IPS-18a (cell line): ENCODE measurements around the gene POMGNT2.

Source experiments
- H3K27ac ChIP-seq: one replicate; pipeline ENCODE4 v1.5.1; 2013; ENCODE audit warnings: low read length
- H3K27me3 ChIP-seq: one replicate; pipeline ENCODE4 v1.6.1; 2013; ENCODE audit warnings: mild to moderate bottlenecking, low read length; ENCODE audit not compliant: control insufficient read depth, insufficient read depth
- H3K36me3 ChIP-seq: one replicate; pipeline ENCODE4 v1.6.1; 2013; ENCODE audit warnings: low read depth, low read length; ENCODE audit not compliant: control insufficient read depth
- H3K4me1 ChIP-seq: one replicate; pipeline ENCODE4 v1.6.1; 2013; ENCODE audit warnings: low read depth, low read length; ENCODE audit not compliant: control insufficient read depth
- H3K4me3 ChIP-seq: one replicate; pipeline ENCODE4 v1.5.1; 2013; ENCODE audit warnings: low read length
- H3K9ac ChIP-seq: one replicate; pipeline ENCODE4 v1.6.1; 2013; ENCODE audit warnings: mild to moderate bottlenecking, low read length, moderate library complexity
- H3K9me3 ChIP-seq: one replicate; pipeline ENCODE4 v1.6.1; 2013; ENCODE audit warnings: low read depth, low read length; ENCODE audit not compliant: control insufficient read depth

Gene POMGNT2

DNA sequence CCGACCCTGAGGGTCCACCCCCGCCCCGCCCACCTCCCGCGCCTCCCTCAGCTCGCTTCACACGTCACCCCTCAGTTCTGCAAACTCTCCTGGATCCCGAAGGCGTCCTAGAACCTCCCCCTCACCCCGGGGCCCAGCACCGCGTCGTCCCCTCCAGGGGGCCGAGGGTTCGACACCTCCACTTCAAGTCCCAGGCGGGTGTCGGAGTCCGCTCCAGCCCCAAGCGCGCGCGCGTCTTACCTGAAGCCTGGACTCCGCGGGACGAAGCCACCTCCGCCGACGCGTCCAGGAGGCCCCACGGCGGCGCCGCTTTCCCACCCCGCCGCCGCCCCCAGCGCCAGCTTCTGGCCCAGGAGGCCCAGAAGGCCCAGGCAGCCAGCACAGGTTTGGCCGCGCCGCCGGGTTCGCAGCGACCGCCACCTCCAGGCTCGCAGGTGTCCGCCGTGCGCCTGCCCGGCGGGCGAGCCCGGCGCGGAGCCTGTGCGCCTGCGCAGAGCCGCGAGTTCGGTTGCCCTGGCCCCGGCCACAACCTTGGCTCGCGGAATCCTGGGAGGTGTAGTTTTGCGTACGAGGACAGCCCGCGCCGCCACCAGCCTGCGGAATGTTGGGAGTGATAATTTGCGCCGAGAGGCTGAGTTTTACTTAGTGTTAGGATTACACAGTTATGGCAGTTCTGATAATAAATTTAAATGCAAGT is at the start of gene POMGNT2:
Gene POMGNT2, minus strand, starts transcription at position 484 of the 697 bp plus-strand sequence. CDS start 24,648 bp downstream, outside the sequence.
- Histone ChIP-seq H3K27ac (no peak within 1 kb of the TSS), H3K4me1 (peaks cover 5% of the 10 kb centered on the region), H3K36me3 (no peaks in the 10 kb centered on the region), H3K9me3 (no peaks in the 10 kb centered on the region), H3K4me3 (peak within 1 kb of the TSS; percentile 66), H3K9ac (no peak within 1 kb of the TSS), H3K27me3 (peaks cover 25% of the 10 kb centered on the region)

DNA sequence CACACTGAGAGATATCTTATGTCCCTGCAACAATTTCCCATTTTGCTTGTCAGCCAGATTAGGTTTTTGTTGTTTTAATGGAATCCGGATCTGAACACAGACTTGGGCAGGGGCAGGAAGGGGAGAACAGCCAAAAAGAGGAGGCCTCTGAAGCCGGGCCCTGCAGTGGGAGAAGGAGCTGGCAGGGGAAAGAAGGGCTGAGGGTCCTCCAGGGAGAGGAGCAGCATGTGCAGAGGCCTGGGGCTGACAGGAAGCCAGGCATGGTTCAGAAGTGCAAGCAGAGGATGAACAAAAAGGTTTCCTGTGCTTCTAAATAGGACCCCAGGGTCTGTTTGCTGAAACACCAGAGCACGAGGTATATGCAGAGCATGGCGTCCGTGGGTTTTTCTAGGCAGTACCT is 49.1 kb upstream of the POMGNT2 start:
- Histone ChIP-seq H3K9me3 (no peaks in the 10 kb centered on the region), H3K9ac (no peak overlapping the region), H3K4me1 (no peaks in the 10 kb centered on the region), H3K36me3 (no peaks in the 10 kb centered on the region), H3K4me3 (no peak overlapping the region), H3K27me3 (no peaks in the 10 kb centered on the region), H3K27ac (no peak overlapping the region)

DNA sequence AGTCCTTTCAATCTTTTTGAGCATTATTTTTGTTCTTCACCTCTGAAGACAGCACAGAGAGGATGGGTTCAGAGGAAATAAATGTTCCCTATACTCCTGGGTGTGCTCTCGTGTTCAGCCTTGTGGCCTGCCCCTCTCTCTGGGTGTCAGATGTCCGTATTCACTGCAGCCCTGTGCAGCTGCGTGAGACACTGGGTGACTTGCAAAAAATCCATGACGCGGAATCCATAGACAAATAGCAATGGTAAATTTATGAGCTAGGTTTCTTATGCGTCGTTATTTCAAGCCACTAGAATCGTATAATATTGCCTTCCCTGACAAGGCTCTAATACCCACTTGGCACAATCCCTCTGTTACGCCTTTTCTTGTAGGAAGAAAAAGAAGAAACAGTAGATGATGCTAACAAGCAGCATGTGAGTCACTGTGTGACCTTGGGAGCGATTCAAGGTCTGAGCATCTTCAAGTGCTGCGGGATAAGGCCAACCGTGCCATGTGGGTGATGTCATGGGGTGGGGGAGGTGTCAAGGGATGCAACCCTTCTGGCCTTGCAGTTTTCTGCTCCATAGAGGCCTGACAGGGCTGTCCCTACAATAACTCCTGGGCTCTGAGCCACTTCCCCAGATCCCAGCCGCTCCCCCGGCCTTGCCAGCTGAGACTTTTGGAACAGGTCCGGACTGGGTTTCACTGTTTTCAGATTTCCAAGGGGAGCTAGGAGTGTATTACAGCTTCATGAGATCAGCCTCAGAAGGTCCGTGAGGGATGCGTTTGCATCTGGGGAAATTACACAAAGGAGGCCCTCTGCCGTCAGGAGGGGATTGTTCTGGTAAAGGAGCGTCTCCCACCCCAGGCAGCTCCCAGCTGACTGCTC is 47.6 kb upstream of the POMGNT2 start:
- no peaks in the 10 kb centered on the region for H3K4me1 ChIP-seq
- no peak overlapping the region for H3K27ac ChIP-seq
- no peak overlapping the region for H3K4me3 ChIP-seq
- no peaks in the 10 kb centered on the region for H3K36me3 ChIP-seq
- H3K9me3 ChIP-seq = no peaks in the 10 kb centered on the region
- H3K9ac ChIP-seq = no peak overlapping the region
- H3K27me3 ChIP-seq = no peaks in the 10 kb centered on the region

DNA sequence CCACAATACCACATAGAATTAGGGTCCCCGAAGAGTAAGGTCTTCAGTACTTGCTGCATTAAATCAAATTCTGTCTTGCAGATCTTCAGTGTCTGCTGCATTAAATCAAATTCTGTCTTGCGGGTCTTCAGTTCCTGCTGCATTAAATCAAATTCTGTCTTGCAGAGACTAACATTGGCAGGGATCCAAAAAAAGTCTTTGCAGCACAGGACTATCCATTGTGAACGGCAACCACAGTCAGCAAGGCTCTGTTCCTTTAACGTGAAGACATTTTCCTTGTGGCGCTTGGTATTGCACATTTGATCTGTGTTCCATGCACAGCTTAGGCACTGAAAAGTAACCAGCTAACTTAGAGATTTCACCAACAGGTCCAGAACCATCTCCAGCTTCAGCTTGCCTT is 46.8 kb upstream of the POMGNT2 start:
- Histone ChIP-seq H3K27ac (no peak overlapping the region), H3K36me3 (no peaks in the 10 kb centered on the region), H3K4me3 (no peak overlapping the region), H3K9me3 (no peaks in the 10 kb centered on the region), H3K27me3 (no peaks in the 10 kb centered on the region), H3K9ac (no peak overlapping the region), H3K4me1 (no peaks in the 10 kb centered on the region)

DNA sequence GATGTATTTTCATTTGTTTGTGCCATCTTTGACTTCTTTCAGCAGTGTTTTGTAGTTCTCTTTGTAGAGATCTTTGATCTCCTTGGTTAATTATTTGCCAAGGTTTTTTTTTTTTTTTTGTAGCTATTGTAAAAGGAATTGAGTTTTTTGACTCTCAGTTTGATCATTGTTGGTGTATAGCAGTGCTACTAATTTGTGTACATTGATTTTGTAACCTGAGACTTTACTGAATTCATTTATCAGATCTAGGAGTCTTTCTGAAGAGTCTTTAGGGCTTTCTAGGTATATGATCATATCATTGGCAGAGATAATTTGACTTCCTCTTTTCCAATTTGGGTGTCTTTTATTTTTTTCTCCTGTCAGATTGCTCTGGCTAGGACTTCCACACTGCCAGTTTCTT is 42.2 kb upstream of the POMGNT2 start:
- Histone ChIP-seq H3K27me3 (no peaks in the 10 kb centered on the region), H3K9me3 (no peaks in the 10 kb centered on the region), H3K4me1 (peaks cover 15% of the 10 kb centered on the region), H3K4me3 (no peak overlapping the region), H3K27ac (no peak overlapping the region), H3K9ac (no peak overlapping the region), H3K36me3 (no peaks in the 10 kb centered on the region)

DNA sequence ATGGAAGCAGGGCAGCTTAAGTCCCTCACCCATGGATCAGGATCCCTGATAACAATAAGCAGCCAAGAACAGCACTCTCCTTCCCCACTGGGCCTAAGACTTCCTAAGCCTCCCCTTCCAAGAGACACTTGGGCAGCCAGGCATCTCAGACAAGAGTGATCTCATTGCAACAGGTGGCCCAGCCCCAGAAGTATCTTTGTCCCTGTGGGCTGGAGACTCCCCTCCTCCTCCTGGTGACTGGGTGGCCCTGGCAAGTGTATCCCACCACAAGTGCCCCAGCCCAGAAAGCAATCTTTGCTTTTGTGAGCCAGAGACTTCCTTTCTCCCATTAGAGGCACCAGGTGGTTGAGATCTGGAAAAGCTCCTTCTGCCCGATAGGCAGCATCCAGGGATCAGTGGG is 40.7 kb upstream of the POMGNT2 start:
- no peaks in the 10 kb centered on the region for H3K27me3 ChIP-seq
- no peak overlapping the region for H3K4me3 ChIP-seq
- no peak overlapping the region for H3K9ac ChIP-seq
- H3K4me1 ChIP-seq = peaks cover 15% of the 10 kb centered on the region
- no peaks in the 10 kb centered on the region for H3K9me3 ChIP-seq
- no peak overlapping the region for H3K27ac ChIP-seq
- H3K36me3 ChIP-seq = no peaks in the 10 kb centered on the region

DNA sequence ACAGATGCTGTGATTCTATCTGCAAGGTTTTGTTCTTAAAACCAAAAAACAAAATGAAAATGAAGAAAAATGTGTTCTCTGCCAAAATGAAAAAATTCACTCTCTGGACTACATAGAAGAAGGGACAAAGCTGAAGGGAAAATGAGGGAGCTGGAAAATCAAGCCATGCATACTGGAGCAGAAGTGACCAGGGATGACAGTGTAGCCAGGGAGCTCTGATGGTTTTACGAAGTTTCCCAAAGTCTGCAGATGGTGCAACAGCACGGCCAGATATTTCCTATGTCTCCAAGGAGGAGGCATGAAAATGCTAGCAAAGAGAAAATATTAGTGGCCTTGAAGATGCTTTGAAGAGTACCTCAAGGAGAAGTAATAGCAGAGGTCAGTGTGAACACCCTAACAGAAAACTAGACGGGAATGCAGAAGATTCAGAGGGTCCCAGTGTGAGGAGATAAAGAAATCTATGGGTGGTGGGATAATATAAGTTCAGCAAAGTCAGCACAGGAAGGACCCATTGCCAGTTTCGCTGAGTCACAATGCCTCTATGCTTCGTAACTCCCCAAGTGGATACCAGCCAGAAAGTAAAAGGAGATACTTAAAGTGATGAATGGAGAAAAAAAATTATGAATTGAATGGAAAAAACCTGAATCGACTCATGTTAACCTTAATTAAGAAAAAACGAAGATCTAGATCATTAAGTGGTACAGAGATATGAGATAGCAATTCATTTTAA is 39.0 kb upstream of the POMGNT2 start:
- no peak overlapping the region for H3K9ac ChIP-seq
- H3K27me3 ChIP-seq = no peaks in the 10 kb centered on the region
- no peaks in the 10 kb centered on the region for H3K36me3 ChIP-seq
- no peak overlapping the region for H3K27ac ChIP-seq
- H3K4me1 ChIP-seq = peaks cover 15% of the 10 kb centered on the region
- no peak overlapping the region for H3K4me3 ChIP-seq
- H3K9me3 ChIP-seq = no peaks in the 10 kb centered on the region

DNA sequence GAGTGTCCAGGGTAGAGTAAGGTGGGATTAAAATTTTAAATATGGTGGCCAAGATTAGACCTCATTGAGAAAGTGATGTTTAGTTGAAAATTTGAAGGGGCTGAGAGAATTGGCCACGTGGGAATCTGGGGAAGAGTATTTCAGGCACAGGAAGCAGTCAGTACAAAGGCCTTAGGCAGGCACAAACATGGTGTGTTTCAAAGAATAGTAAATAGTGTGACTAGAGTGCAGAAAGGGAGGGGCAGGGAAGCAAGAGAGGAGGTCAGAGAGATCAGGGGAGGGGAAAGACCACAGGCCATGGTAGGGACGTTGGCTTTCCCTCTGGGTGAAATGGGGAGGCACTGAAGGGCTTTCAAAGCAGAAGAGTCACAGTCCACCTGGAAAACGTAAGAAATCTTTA is 36.6 kb upstream of the POMGNT2 start:
- H3K27ac ChIP-seq = no peak overlapping the region
- H3K9me3 ChIP-seq = no peaks in the 10 kb centered on the region
- no peak overlapping the region for H3K9ac ChIP-seq
- no peaks in the 10 kb centered on the region for H3K36me3 ChIP-seq
- peaks cover 15% of the 10 kb centered on the region for H3K4me1 ChIP-seq
- H3K4me3 ChIP-seq = no peak overlapping the region
- no peaks in the 10 kb centered on the region for H3K27me3 ChIP-seq

DNA sequence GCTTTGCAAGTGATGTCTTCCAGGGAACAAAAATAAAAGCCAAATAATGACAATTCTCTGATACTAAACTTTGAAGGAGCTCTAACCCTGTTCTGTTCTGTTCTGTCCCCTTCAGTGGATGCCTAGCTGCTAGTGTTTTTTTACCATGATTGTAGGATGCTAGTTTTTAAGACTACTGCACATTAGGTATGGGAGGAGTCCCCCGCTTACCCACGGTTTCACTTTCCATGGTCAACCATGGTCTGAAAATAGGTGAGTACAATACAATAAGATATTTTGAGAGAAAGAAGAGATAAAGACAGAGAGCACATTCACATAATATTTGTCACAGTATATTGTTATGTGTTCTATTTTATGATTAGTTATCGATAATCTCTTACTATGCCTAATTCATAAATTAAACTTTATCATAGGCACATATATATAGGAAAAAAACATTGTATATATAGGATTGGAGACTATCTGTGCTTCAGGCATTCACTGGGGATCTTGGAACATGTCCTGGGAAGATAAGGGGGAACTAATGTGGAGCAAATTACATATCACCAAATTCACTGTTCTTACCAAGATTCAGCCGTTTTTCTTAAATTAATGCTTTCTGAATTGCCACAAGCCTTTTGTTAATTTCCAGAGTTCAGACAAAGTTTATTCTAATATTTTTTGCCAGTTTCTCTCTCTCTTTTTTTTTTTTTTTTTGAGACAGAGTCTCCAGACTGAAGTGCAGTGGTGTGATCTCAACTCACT is 32.8 kb upstream of the POMGNT2 start:
- Histone ChIP-seq H3K4me3 (no peak overlapping the region), H3K36me3 (no peaks in the 10 kb centered on the region), H3K9ac (no peak overlapping the region), H3K9me3 (no peaks in the 10 kb centered on the region), H3K27me3 (no peaks in the 10 kb centered on the region), H3K27ac (no peak overlapping the region), H3K4me1 (peaks cover 4% of the 10 kb centered on the region)

DNA sequence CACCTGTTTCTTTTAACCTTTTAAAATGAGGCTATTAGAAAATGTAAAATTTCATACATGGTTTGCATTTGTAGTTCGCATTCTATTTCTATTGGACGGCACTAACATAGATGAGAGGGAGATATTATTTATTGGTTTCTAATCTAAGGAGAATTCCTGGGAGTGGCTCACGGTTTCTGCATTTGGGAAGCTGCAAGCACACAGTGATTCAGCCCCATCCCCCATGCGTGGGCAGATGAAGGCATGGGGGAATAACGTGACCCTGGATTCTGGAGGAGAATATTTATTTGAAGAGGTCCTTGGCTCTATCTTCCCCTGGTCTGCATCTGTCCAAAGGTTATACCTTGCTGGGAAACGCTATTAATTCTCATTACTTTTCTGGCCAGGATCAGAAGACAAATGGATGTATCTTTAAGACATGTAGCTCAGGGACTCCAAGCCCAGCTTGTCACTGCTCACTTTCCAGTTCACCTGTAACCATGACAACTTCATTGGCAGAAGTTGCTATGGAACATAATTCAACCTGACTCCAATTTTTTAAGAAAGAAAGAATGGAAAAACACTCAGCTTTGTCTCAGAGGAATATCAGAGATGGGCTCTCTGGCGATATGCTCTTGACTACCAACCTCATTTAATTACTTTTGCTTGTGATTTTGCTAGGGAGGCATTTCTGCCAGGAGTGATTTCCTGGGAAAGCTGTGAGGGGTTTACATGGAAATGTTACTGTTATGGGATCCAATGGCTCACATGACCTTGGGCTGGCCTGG is 27.2 kb upstream of the POMGNT2 start:
- Histone ChIP-seq H3K4me3 (no peak overlapping the region), H3K27me3 (no peaks in the 10 kb centered on the region)

More for the DNA sequence above, 27.2 kb upstream of the POMGNT2 start:
- Histone ChIP-seq H3K9me3 (no peaks in the 10 kb centered on the region), H3K4me1 (no peaks in the 10 kb centered on the region), H3K27ac (no peak overlapping the region), H3K9ac (no peak overlapping the region), H3K36me3 (no peaks in the 10 kb centered on the region)
